ENCODE results near the gene TRAF2. TPM values are rescaled to one million over a fixed set of nuclear protein-coding genes. Genes with fewer than 3 reads are reported as not detected.

TRAF2 gene
- total and polyA plus RNA-seq, 2 of the 4 experiments (the other 2 are of a cell fraction): 6.6 to 12.0 TPM

DNA sequence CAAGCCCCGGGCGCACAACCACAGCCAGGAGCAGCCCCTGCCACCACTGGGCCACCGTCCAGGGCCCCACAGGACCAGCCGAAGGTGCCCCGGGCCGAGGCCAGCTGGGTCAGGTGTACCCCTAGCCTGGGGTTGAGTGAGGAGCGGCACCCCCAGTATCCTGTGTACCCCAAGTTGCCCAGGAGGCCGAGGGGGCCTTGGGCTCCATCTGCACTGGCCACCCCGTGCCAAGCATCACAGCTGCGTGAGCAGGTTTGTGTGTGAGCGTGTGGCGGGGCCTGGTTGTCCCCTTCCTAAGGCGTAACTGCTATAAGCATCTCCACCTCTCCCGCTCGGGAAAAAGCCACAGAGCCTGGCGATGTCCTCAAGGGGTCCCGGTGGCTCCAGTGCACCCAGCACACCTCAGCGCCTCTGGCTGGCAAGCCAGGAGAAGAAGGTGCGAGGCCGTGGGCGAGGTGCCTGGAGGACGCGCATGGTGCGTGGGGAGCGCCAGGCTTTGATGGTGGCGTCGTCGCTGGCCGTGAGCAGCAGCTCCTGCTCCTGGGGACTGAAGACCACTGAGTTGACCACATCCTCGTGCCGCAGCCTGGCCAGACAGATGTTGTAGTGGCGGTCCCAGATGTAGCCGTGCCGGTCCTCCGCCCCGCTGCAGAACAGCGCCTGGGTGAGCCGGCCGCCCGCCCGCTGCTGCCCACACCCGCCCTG, 54.4 kb downstream of the TRAF2 start:
- Histone ChIP-seq H4K8ac (ENCODE audit: low read depth in 2 of 2, low read length in 2 of 2) (no peak overlapping the region), H3K27ac (ENCODE audit: insufficient read depth, low read length) (no peak overlapping the region), H2BK15ac (ENCODE audit: low read depth, low read length) (no peak overlapping the region), H3K18ac (ENCODE audit: low read depth, low read length) (no peak overlapping the region), H3K4me2 (ENCODE audit: low read depth, low read length) (no peak overlapping the region), H4K5ac (ENCODE audit: low read depth, low read length) (no peak overlapping the region), H3K79me1 (ENCODE audit: low read depth in 1 of 2, low read length in 2 of 2) (peaks cover 7 to 49% of the 10 kb centered on the region in 2 experiments), H3K27me3 (ENCODE audit: control insufficient read depth, insufficient read depth, low read length) (no peaks in the 10 kb centered on the region), H3K4me3 (ENCODE audit: insufficient read depth, low read depth, low read length) (no peak overlapping the region), H3K56ac (ENCODE audit: extremely low read depth, insufficient read depth, low read length) (no peak overlapping the region), H3K9ac (ENCODE audit: low read depth, low read length) (no peak overlapping the region), H4K91ac (ENCODE audit: insufficient read depth, low read depth, low read length) (no peak overlapping the region), H2BK120ac (ENCODE audit: low read depth, low read length) (no peak overlapping the region), H2AFZ (replicated peaks; ENCODE audit: low read length, poor library complexity) (peak overlapping the region; percentile 17), H3K14ac (replicated peaks; ENCODE audit: low read depth, low read length) (no peak overlapping the region), H2BK20ac (ENCODE audit: low read depth, low read length) (no peak overlapping the region), H3K4ac (ENCODE audit: low read depth, low read length) (no peak overlapping the region), H2BK5ac (ENCODE audit: low read depth, low read length, poor library complexity, severe bottlenecking) (no peak overlapping the region), H2AK9ac (replicated peaks; ENCODE audit: low read depth, low read length, poor library complexity) (no peak overlapping the region), H2AK5ac (ENCODE audit: low read depth, low read length) (no peak overlapping the region), H3K36me3 (ENCODE audit: control insufficient read depth, insufficient read depth, low read length) (peaks cover 48% of the 10 kb centered on the region), H3K23ac (ENCODE audit: low read depth, low read length) (no peak overlapping the region), H3K9me3 (ENCODE audit: control insufficient read depth, insufficient read depth, low read length) (no peaks in the 10 kb centered on the region), H3K4me1 (ENCODE audit: control insufficient read depth, insufficient read depth, low read length) (peaks cover 4% of the 10 kb centered on the region), H3K9me1 (ENCODE audit: insufficient read depth, low read length) (peaks cover 8% of the 10 kb centered on the region), H4K20me1 (ENCODE audit: insufficient read depth, low read length) (peaks cover 22% of the 10 kb centered on the region)
- ChIA-PET CTCF (no interaction called here), POLR2A (ENCODE audit: unreplicated experiment) (no interaction called here)
- TF ChIP-seq MAZ (IDR thresholded peaks at IDR 0.05; ENCODE audit: borderline replicate concordance, low read depth, low read length): no peak
- no peak for TF ChIP-seq RCOR1 (IDR thresholded peaks at IDR 0.05; ENCODE audit: insufficient replicate concordance, low read length)
- TF ChIP-seq RFX5 (IDR thresholded peaks at IDR 0.05; ENCODE audit: low read depth, low read length): no peak
- no peak for TF ChIP-seq MAFK (IDR thresholded peaks at IDR 0.05; ENCODE audit: low read depth, low read length)
- no peak for TF ChIP-seq BHLHE40 (IDR thresholded peaks at IDR 0.05; ENCODE audit: low read depth, low read length)
- no peak for TF ChIP-seq SMC3 (IDR thresholded peaks at IDR 0.05; ENCODE audit: low read depth, low read length)
- no peak for TF ChIP-seq POLR2A (IDR thresholded peaks at IDR 0.05; ENCODE audit: low read depth, low read length)
- in situ Hi-C loops (cut with MboI; ENCODE audit: low sequenced_read_pairs): no loop called here
- TSS peak; percentile 53 for BruUV-seq (replicated peaks)
- dilution Hi-C loops (cut with HindIII; ENCODE audit: low sequenced_read_pairs, unreplicated experiment): no loop called here
- 93% methylated on average over 31 of the region's 42 CpGs; no CpG with 5 or more reads in 1 of the 2 experiments for WGBS, 2 experiments (ENCODE audit: extremely low coverage in 2 of 2, insufficient read length in 1 of 2)
- no peak for DNase-seq
- intact Hi-C loops (cut with micrococcal nuclease): no loop called here
- no peak for ATAC-seq (ENCODE audit: low read depth)
